Measurements from ENCODE around the gene HCN3. TPM values are rescaled to one million over a fixed set of nuclear protein-coding genes. Genes with fewer than 3 reads are reported as not detected.
A peak's percentile ranks its signal among the peaks of the same experiment; 100 is the strongest.

The HCN3 gene
- total and polyA plus RNA-seq, 3 experiments from 2014 or later: 0.18 to 3.7 (median 3.2) TPM

DNA sequence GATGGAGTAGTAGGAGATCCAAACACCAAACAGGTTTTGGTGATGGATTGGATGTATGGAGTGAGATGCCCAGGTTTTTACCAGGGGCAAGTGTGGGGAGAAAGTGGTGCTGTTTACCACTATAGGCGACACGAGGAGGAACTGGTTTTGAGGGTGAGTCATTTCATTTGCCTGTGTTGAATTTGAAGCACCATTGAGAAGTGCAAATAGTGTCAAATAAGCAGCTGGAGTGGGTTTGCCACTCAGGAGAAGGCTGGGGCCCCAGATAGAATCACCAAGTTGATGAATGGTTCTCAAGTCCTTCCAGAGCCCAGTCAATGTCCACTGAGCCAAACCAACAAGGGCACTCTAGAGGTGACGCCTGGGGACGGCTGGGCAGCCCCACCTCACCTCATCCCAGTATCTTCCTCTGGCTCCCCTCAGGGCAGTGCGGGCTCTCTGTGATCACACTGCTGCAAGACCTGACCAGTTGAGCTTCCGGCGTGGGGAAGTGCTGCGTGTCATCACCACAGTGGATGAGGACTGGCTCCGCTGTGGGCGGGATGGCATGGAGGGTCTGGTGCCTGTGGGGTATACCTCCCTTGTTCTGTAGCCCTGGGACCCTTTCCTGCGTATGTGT lies 52.8 kb downstream of the HCN3 start:
- Histone ChIP-seq H3K27ac (ENCODE audit: low read depth, low read length) (no peak overlapping the region), H3K4me1 (ENCODE audit: insufficient read depth, low read length) (no peaks in the 10 kb centered on the region), H3K9me3 (ENCODE audit: low read length) (no peaks in the 10 kb centered on the region), H3K27me3 (ENCODE audit: insufficient read depth, low read length, poor library complexity, severe bottlenecking) (no peaks in the 10 kb centered on the region), H3K4me3 (ENCODE audit: low read length) (no peak overlapping the region), H3K36me3 (ENCODE audit: insufficient read depth, low read length) (peaks cover 5% of the 10 kb centered on the region)
- Mint-ChIP-seq H3K9me3 (peaks cover 0 to 2% (median 0%) of the 10 kb centered on the region in 5 donors), H3K4me3 (peak overlapping the region in 1 of 7 donors; percentile 16), H3K27me3 (peaks cover 0 to 2% of the 10 kb centered on the region in 2 donors), H3K4me1 (peaks cover 7 to 11% (median 10%) of the 10 kb centered on the region in 3 donors), H3K36me3 (peaks cover 0 to 32% (median 7%) of the 10 kb centered on the region in 3 donors), H3K27ac (peak overlapping the region in 2 of 8 donors; percentile 2 to 92)
- no peak for DNase-seq
- CTCF ChIA-PET: no interaction called here
- POLR2A ChIA-PET: no interaction called here

DNA sequence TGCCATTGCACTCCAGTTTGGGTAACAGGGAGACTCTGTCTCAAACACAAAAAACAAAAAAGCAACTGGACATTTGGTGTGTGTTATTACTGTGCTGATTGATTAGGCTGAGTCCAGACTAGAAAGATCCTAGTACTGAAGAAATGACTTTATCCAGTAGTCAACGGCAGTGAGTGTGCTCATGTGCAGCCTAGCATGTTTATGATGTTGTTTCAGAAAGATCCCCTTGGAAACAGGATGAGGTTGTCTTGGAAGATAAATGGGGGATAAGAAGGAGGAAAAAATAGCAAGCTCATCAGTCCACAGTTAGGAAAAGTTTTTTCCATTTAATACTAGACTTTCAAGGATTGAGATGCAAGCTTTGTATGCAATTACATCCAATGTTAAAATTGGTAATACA lies 57.7 kb downstream of the HCN3 start:
- Histone ChIP-seq H3K4me3 (ENCODE audit: low read length) (no peak overlapping the region), H3K36me3 (ENCODE audit: insufficient read depth, low read length) (peaks cover 31% of the 10 kb centered on the region), H3K9me3 (ENCODE audit: low read length) (no peaks in the 10 kb centered on the region), H3K27ac (ENCODE audit: low read depth, low read length) (no peak overlapping the region), H3K27me3 (ENCODE audit: insufficient read depth, low read length, poor library complexity, severe bottlenecking) (no peaks in the 10 kb centered on the region), H3K4me1 (ENCODE audit: insufficient read depth, low read length) (no peaks in the 10 kb centered on the region)
- peaks cover 5 to 68% (median 25%) of the 10 kb centered on the region in 3 donors for H3K36me3 Mint-ChIP-seq
- no peak overlapping the region for H3K27ac Mint-ChIP-seq
- no peak for DNase-seq
- no peaks in the 10 kb centered on the region for H3K4me1 Mint-ChIP-seq
- ChIA-PET POLR2A (no interaction called here), CTCF (interaction anchor here (1.0 to 1.8 kb wide), 3 partner anchors 11 to 85 kb away, joined by 3 to 7 read pairs (median 3); no protein-coding TSS in a partner anchor)
- no peak overlapping the region for H3K4me3 Mint-ChIP-seq
- H3K27me3 Mint-ChIP-seq: peaks cover 0 to 1% of the 10 kb centered on the region in 2 donors
- peaks cover 0 to 2% (median 0%) of the 10 kb centered on the region in 5 donors for H3K9me3 Mint-ChIP-seq

Other genes with a start within 250 kb of the HCN3 start
- gene DCST2, start 243.7 kb upstream of the HCN3 start, total RNA-seq: under 1 TPM; 0.09 to 0.16 TPM
- gene DCST2, start 243.7 kb upstream of the HCN3 start, polyA plus RNA-seq: not detected
- gene DCST1, start 243.6 kb upstream of the HCN3 start, total RNA-seq: not detected
- not detected for gene DCST1, start 243.6 kb upstream of the HCN3 start, polyA plus RNA-seq
- 10 to 100 TPM; 34.5 to 36.9 TPM for gene ADAM15, start 226.1 kb upstream of the HCN3 start, total RNA-seq
- gene ADAM15, start 226.1 kb upstream of the HCN3 start, polyA plus RNA-seq: 15.3 TPM
- 1 to 10 TPM; 3.4 to 3.7 TPM for gene EFNA4, start 213.7 kb upstream of the HCN3 start, total RNA-seq
- 3.0 TPM for gene EFNA4, start 213.7 kb upstream of the HCN3 start, polyA plus RNA-seq
- 1 to 10 TPM in 1 of 2 experiments, under 1 TPM in 1; 0.94 to 1.4 TPM for gene EFNA3, start 198.6 kb upstream of the HCN3 start, total RNA-seq
- 1.0 TPM for gene EFNA3, start 198.6 kb upstream of the HCN3 start, polyA plus RNA-seq
- gene EFNA1, start 149.6 kb upstream of the HCN3 start, total RNA-seq: under 1 TPM; 0.16 to 0.31 TPM
- 1.3 TPM for gene EFNA1, start 149.6 kb upstream of the HCN3 start, polyA plus RNA-seq
- gene SLC50A1, start 141.6 kb upstream of the HCN3 start, total RNA-seq: 10 to 100 TPM; 43.4 to 47.2 TPM
- 49.5 TPM for gene SLC50A1, start 141.6 kb upstream of the HCN3 start, polyA plus RNA-seq
- 10 to 100 TPM; 38.9 to 40.9 TPM for gene DPM3, start 136.9 kb upstream of the HCN3 start, total RNA-seq
- 120 TPM for gene DPM3, start 136.9 kb upstream of the HCN3 start, polyA plus RNA-seq
- 100 to 1,000 TPM; 181 to 207 TPM for gene KRTCAP2, start 104.2 kb upstream of the HCN3 start, total RNA-seq
- gene KRTCAP2, start 104.2 kb upstream of the HCN3 start, polyA plus RNA-seq: 576 TPM
- gene TRIM46, start 103.6 kb upstream of the HCN3 start, total RNA-seq: 1 to 10 TPM; 6.4 to 7.3 TPM
- 0.99 TPM for gene TRIM46, start 103.6 kb upstream of the HCN3 start, polyA plus RNA-seq
- 1 to 10 TPM; 7.8 to 7.9 TPM for gene THBS3, start 69.6 kb upstream of the HCN3 start, total RNA-seq
- gene THBS3, start 69.6 kb upstream of the HCN3 start, polyA plus RNA-seq: 2.9 TPM
- gene MTX1, start 68.8 kb upstream of the HCN3 start, total RNA-seq: 10 to 100 TPM; 67.6 to 73.2 TPM
- gene MTX1, start 68.8 kb upstream of the HCN3 start, polyA plus RNA-seq: 43.7 TPM
- 10 to 100 TPM; 39.1 to 41.5 TPM for gene ENTREP3, start 22.0 kb upstream of the HCN3 start, total RNA-seq
- gene ENTREP3, start 22.0 kb upstream of the HCN3 start, polyA plus RNA-seq: 1.7 TPM
- gene SCAMP3, start 15.1 kb upstream of the HCN3 start, total RNA-seq: 100 to 1,000 TPM; 152 to 158 TPM
- 179 TPM for gene SCAMP3, start 15.1 kb upstream of the HCN3 start, polyA plus RNA-seq
- 10 to 100 TPM; 78.3 to 79.8 TPM for gene CLK2, start 4.0 kb upstream of the HCN3 start, total RNA-seq
- gene CLK2, start 4.0 kb upstream of the HCN3 start, polyA plus RNA-seq: 20.2 TPM
- gene PKLR, start 24.0 kb downstream of the HCN3 start, total RNA-seq: not detected
- not detected for gene PKLR, start 24.0 kb downstream of the HCN3 start, polyA plus RNA-seq
- 100 to 1,000 TPM; 194 to 199 TPM for gene FDPS, start 31.4 kb downstream of the HCN3 start, total RNA-seq
- 126 TPM for gene FDPS, start 31.4 kb downstream of the HCN3 start, polyA plus RNA-seq
- 10 to 100 TPM; 31.3 to 32.8 TPM for gene RUSC1, start 43.4 kb downstream of the HCN3 start, total RNA-seq
- gene RUSC1, start 43.4 kb downstream of the HCN3 start, polyA plus RNA-seq: 9.8 TPM

Measured in CD8-positive, alpha-beta memory T cell (primary cell).